ENCODE data around the gene UPK3BL1. TPM values are rescaled to one million over a fixed set of nuclear protein-coding genes. Genes with fewer than 3 reads are reported as not detected.
"Not testable (repeated sequence)": the region's sequence is repeated elsewhere in the genome, so short reads cannot be mapped to it uniquely, and the experiment has no call there.

UPK3BL1 gene

DNA sequence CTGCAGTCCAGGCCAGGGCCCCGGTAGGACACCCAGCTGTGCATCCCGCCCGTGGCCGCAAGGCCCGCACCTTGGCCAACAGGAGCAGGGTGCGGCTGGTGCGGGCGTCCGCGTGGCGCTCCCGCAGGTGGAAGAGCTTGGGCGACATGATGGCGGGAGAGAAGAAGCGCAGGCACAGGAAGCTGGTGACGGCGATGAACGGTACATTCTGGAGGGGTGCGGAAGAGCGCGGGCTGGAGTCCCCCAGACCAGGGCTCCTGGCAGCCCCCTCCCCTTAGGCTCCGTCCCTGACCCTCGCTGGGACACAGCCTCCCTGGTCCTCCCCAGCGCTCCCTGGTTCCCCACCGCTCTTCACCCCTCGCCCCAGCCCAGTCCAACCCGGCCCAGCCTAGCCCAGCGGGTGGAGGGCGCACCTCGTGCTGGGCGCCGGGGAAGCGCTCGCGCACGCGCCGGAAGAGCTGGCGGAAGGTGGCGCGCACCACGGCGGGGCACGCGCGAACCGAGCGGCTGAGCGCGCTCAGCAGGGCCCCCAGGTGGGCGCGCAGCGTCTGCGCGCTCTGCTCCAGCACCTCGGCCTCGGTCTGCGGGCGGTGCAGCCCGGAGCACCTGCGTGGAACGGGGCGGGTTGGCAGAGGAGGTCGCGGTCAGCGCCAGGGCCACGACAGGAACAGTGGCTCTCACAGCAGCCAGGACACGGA lies 48.8 kb downstream of the UPK3BL1 start:
- not testable (repeated sequence) for H3K79me2 ChIP-seq (ENCODE audit: control insufficient read depth, insufficient read depth, low read length); H3K27me3 ChIP-seq (ENCODE audit: insufficient read depth, low read length, poor library complexity); H2BK15ac ChIP-seq (replicated peaks; ENCODE audit: low read depth); H3K9ac ChIP-seq (ENCODE audit: low read length); H3K18ac ChIP-seq (ENCODE audit: low read length); H3K4me3 ChIP-seq (ENCODE audit: low read length); H3K56ac ChIP-seq (ENCODE audit: low read length); H2BK5ac ChIP-seq (ENCODE audit: low read length); H4K8ac ChIP-seq (ENCODE audit: low read depth, low read length); H3K36me3 ChIP-seq (ENCODE audit: control insufficient read depth, insufficient read depth, low read length); H3K4me1 ChIP-seq (ENCODE audit: control insufficient read depth, low read depth, low read length); H2BK120ac ChIP-seq (ENCODE audit: low read depth, low read length); H2AK5ac ChIP-seq (ENCODE audit: low read length); H3K79me1 ChIP-seq (ENCODE audit: low read length); H3K4ac ChIP-seq (ENCODE audit: low read depth, low read length); H3K4me2 ChIP-seq (ENCODE audit: low read length); H3K23ac ChIP-seq (ENCODE audit: low read length); DNase-seq; H4K5ac ChIP-seq (ENCODE audit: low read length); H3K27ac ChIP-seq (ENCODE audit: low read depth, low read length)
- WGBS (ENCODE audit: extremely low coverage, insufficient coverage, low lambda C conversion rate), result no CpG with 5 or more reads among the region's 68 CpGs

DNA sequence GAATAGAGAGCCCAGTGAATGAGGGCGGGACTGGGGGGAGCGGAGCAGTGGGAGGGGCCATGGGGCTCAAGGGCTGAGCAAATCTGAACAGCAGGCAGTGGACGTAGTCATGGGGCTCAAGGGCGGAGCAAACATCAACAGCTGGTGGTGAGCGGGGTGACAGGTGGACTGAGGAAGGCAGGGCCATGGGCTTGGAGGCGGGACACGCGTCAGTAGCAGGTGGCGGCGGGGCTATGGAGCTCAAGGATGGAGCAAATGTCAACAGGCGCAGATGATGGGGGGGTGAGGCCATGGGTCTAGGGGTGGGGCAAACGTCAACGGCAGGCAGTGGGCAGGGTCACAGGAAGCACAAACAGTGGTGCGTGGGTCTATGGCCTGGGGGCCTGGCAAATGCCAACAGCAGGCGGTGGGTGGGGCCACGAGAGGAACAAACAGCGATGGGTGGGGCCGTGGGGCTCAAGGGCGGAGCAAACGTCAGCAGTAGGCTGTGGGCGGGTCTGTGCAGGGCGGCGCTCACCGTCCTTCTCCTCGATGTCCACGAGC lies 50.0 kb downstream of the UPK3BL1 start:
- DNase-seq; H3K27ac ChIP-seq (ENCODE audit: low read depth, low read length); H3K79me2 ChIP-seq (ENCODE audit: control insufficient read depth, insufficient read depth, low read length); H3K36me3 ChIP-seq (ENCODE audit: control insufficient read depth, insufficient read depth, low read length); H4K8ac ChIP-seq (ENCODE audit: low read depth, low read length); H3K4me1 ChIP-seq (ENCODE audit: control insufficient read depth, low read depth, low read length); H2AK5ac ChIP-seq (ENCODE audit: low read length); H3K4me3 ChIP-seq (ENCODE audit: low read length); H3K4me2 ChIP-seq (ENCODE audit: low read length); H3K56ac ChIP-seq (ENCODE audit: low read length); H3K27me3 ChIP-seq (ENCODE audit: insufficient read depth, low read length, poor library complexity); H2BK15ac ChIP-seq (replicated peaks; ENCODE audit: low read depth); H3K9ac ChIP-seq (ENCODE audit: low read length); H3K4ac ChIP-seq (ENCODE audit: low read depth, low read length); H3K23ac ChIP-seq (ENCODE audit: low read length); H4K5ac ChIP-seq (ENCODE audit: low read length); H2BK5ac ChIP-seq (ENCODE audit: low read length); H3K79me1 ChIP-seq (ENCODE audit: low read length); H3K18ac ChIP-seq (ENCODE audit: low read length); H2BK120ac ChIP-seq (ENCODE audit: low read depth, low read length): not testable (repeated sequence)
- WGBS (ENCODE audit: extremely low coverage, insufficient coverage, low lambda C conversion rate), result no CpG with 5 or more reads among the region's 26 CpGs

DNA sequence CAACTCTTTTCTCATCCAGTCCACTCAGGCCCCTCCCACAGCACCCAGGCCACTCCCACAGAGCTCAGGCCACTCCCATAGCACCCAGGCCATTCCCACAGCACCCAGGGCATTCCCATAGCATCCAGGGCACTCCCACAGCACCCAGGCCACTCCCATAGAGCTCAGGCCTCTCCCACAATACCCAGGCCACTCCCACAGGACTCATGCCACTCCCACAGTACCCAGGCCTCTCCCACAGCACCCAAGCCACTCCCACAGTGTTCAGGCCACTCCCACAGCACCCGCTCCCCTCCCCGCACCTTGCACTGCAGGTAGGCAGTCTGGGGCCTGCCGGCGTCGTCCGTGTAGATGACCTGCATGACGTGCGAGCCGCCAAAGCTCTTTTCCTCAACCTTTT lies 52.7 kb downstream of the UPK3BL1 start:
- not testable (repeated sequence) for H3K4me1 ChIP-seq (ENCODE audit: control insufficient read depth, low read depth, low read length); H2AK5ac ChIP-seq (ENCODE audit: low read length); H3K27me3 ChIP-seq (ENCODE audit: insufficient read depth, low read length, poor library complexity); DNase-seq; H2BK5ac ChIP-seq (ENCODE audit: low read length); H3K79me1 ChIP-seq (ENCODE audit: low read length); H3K56ac ChIP-seq (ENCODE audit: low read length); H4K8ac ChIP-seq (ENCODE audit: low read depth, low read length); H3K4me3 ChIP-seq (ENCODE audit: low read length); H3K27ac ChIP-seq (ENCODE audit: low read depth, low read length); H3K4me2 ChIP-seq (ENCODE audit: low read length); H3K23ac ChIP-seq (ENCODE audit: low read length); H2BK120ac ChIP-seq (ENCODE audit: low read depth, low read length); H3K18ac ChIP-seq (ENCODE audit: low read length); H3K9ac ChIP-seq (ENCODE audit: low read length); H3K79me2 ChIP-seq (ENCODE audit: control insufficient read depth, insufficient read depth, low read length); H3K36me3 ChIP-seq (ENCODE audit: control insufficient read depth, insufficient read depth, low read length); H4K5ac ChIP-seq (ENCODE audit: low read length); H3K4ac ChIP-seq (ENCODE audit: low read depth, low read length); H2BK15ac ChIP-seq (replicated peaks; ENCODE audit: low read depth)
- no CpG with 5 or more reads among the region's 9 CpGs for WGBS (ENCODE audit: extremely low coverage, insufficient coverage, low lambda C conversion rate)

Small RNA genes lying within 50 kb of the gene (small RNA-seq; reads per million reads assigned to genes)
- gene AC105052.3 (ENCODE audit: insufficient read depth) (not detected), gene UPK3BL1 (ENCODE audit: insufficient read depth) (not detected)

All from mesendoderm (in vitro differentiated cells).